OCI-LY1 (cell line): ENCODE measurements around the gene SLC9A1.

ENCODE experiments used
- H2AFZ ChIP-seq: fragments of 200-600 bp; sonication (generic), shearing (Covaris generic); 2 replicates; pipeline ENCODE4 v1.6.0; 2014; ENCODE audit warnings: antibody characterized with exemption, mild to moderate bottlenecking, low read length
- H3F3A ChIP-seq: fragments of 200-600 bp; sonication (generic), shearing (Covaris generic); 2 replicates; pipeline ENCODE4 v1.6.0; 2014; ENCODE audit warnings: mild to moderate bottlenecking, antibody characterized with exemption, low read length, moderate library complexity; ENCODE audit not compliant: insufficient read depth
- H3K27ac ChIP-seq: fragments of 200-600 bp; sonication (generic); 2 replicates; pipeline ENCODE4 v1.5.1; 2014; ENCODE audit warnings: low read length, mixed run types, mild to moderate bottlenecking, low read depth; ENCODE audit not compliant: poor library complexity, severe bottlenecking
- H3K27me3 ChIP-seq: fragments of 200-600 bp; sonication (generic); 2 replicates; pipeline ENCODE4 v1.6.0; 2014; ENCODE audit warnings: antibody characterized with exemption, mild to moderate bottlenecking, low read length, moderate library complexity; ENCODE audit not compliant: insufficient read depth
- H3K36me3 ChIP-seq: fragments of 200-600 bp; sonication (generic); 2 replicates; pipeline ENCODE4 v1.6.1; 2014; ENCODE audit warnings: mild to moderate bottlenecking, antibody characterized with exemption, low read length, moderate library complexity, mixed read lengths; ENCODE audit not compliant: insufficient read depth
- H3K4me1 ChIP-seq: fragments of 200-600 bp; sonication (generic); 2 replicates; pipeline ENCODE4 v1.5.1; 2014; ENCODE audit warnings: mild to moderate bottlenecking, low read length, moderate library complexity; ENCODE audit not compliant: insufficient read depth, severe bottlenecking
- H3K4me2 ChIP-seq: fragments of 200-600 bp; sonication (generic), shearing (Covaris generic); 2 replicates; pipeline ENCODE4 v1.6.1; 2014; ENCODE audit warnings: low read length
- H3K4me3 ChIP-seq: fragments of 200-600 bp; sonication (generic); 2 replicates; pipeline ENCODE4 v1.5.1; 2014; ENCODE audit warnings: low read length, low read depth, mild to moderate bottlenecking, mixed read lengths; ENCODE audit not compliant: poor library complexity, severe bottlenecking
- H3K79me2 ChIP-seq: fragments of 200-600 bp; shearing (Covaris generic); 2 replicates; pipeline ENCODE4 v1.6.1; 2016; ENCODE audit warnings: mixed run types, low read length, mixed read lengths; ENCODE audit not compliant: insufficient read depth
- H3K9ac ChIP-seq: fragments of 200-600 bp; sonication (generic), shearing (Covaris generic); 2 replicates; pipeline ENCODE4 v1.6.1; 2014; ENCODE audit warnings: mild to moderate bottlenecking, low read length, mixed read lengths
- H3K9me2 ChIP-seq: fragments of 200-600 bp; sonication (generic), shearing (Covaris generic); 2 replicates; pipeline ENCODE4 v1.6.1; 2014; ENCODE audit warnings: low read depth, mild to moderate bottlenecking, low read length, mixed read lengths
- H3K9me3 ChIP-seq: fragments of 200-600 bp; shearing (Covaris generic); 2 replicates; pipeline ENCODE4 v1.6.1; 2014; ENCODE audit warnings: low read length, mixed read lengths
- H4K20me1 ChIP-seq: fragments of 200-600 bp; sonication (generic), shearing (Covaris generic); 2 replicates; pipeline ENCODE4 v1.6.0; 2016; ENCODE audit warnings: mild to moderate bottlenecking, low read length; ENCODE audit not compliant: insufficient read depth
- CTCF ChIP-seq: fragments of 200-600 bp; sonication (generic), shearing (Covaris generic); IDR thresholded peaks from 2 replicates; pipeline ENCODE4 v1.5.1; 2017; ENCODE audit warnings: mild to moderate bottlenecking, antibody characterized with exemption, low read length, moderate library complexity, mixed read lengths
- EZH2 ChIP-seq: fragments of 200-600 bp; sonication (generic), shearing (Covaris generic); IDR thresholded peaks from 2 replicates; pipeline ENCODE4 v1.8.0; 2017; ENCODE audit warnings: borderline replicate concordance, mixed run types, mild to moderate bottlenecking, antibody characterized with exemption, low read length, moderate library complexity, mixed read lengths

Gene SLC9A1

GRCh38 chr1:27098431-27099134 is 56.3 kb downstream of the SLC9A1 start:
- H3K4me2 ChIP-seq: no peak overlapping the region
- no peaks in the 10 kb centered on the region for H3K79me2 ChIP-seq
- H4K20me1 ChIP-seq: no peaks in the 10 kb centered on the region
- H3K9me2 ChIP-seq: no peaks in the 10 kb centered on the region
- H3K27me3 ChIP-seq: no peaks in the 10 kb centered on the region
- peaks cover 12% of the 10 kb centered on the region for H3K4me1 ChIP-seq
- no peaks in the 10 kb centered on the region for H3F3A ChIP-seq
- no peaks in the 10 kb centered on the region for H3K9me3 ChIP-seq
- peaks cover 12% of the 10 kb centered on the region; the same call in 1 of the 2 replicates for H3K36me3 ChIP-seq
- H3K4me3 ChIP-seq: no peak overlapping the region
- H2AFZ ChIP-seq: no peak overlapping the region
- H3K9ac ChIP-seq: no peak overlapping the region
- TF ChIP-seq EZH2: no peak
- H3K27ac ChIP-seq: no peak overlapping the region

GRCh38 chr1:27097484-27097917 is 57.4 kb downstream of the SLC9A1 start:
- no peak overlapping the region for H3K9ac ChIP-seq
- no peaks in the 10 kb centered on the region for H3K9me2 ChIP-seq
- no peak overlapping the region for H2AFZ ChIP-seq
- peaks cover 12% of the 10 kb centered on the region; the same call in 1 of the 2 replicates for H3K36me3 ChIP-seq
- TF ChIP-seq CTCF (peak; percentile 96), EZH2 (no peak)
- no peaks in the 10 kb centered on the region for H3F3A ChIP-seq
- H3K4me1 ChIP-seq: peaks cover 12% of the 10 kb centered on the region
- no peaks in the 10 kb centered on the region for H4K20me1 ChIP-seq
- no peaks in the 10 kb centered on the region for H3K27me3 ChIP-seq
- no peaks in the 10 kb centered on the region for H3K9me3 ChIP-seq
- H3K27ac ChIP-seq: no peak overlapping the region
- H3K4me2 ChIP-seq: no peak overlapping the region
- no peaks in the 10 kb centered on the region for H3K79me2 ChIP-seq
- H3K4me3 ChIP-seq: no peak overlapping the region

- no peaks in the 10 kb centered on the region for H3F3A ChIP-seq
- TF ChIP-seq EZH2 (no peak), CTCF (no peak)
- peaks cover under 1% of the 10 kb centered on the region; the same call in 1 of the 2 replicates for H3K36me3 ChIP-seq
- H3K79me2 ChIP-seq: no peaks in the 10 kb centered on the region
- no peak overlapping the region for H3K27ac ChIP-seq
- peaks cover 12% of the 10 kb centered on the region for H3K4me1 ChIP-seq
- no peak overlapping the region for H2AFZ ChIP-seq
- no peak overlapping the region for H3K4me2 ChIP-seq
- no peak overlapping the region for H3K4me3 ChIP-seq
- no peaks in the 10 kb centered on the region for H4K20me1 ChIP-seq
- H3K27me3 ChIP-seq: no peaks in the 10 kb centered on the region
- H3K9me3 ChIP-seq: no peaks in the 10 kb centered on the region
- H3K9ac ChIP-seq: no peak overlapping the region
- H3K9me2 ChIP-seq: no peaks in the 10 kb centered on the region
Measured at GRCh38 chr1:27095576-27095975, 59.3 kb downstream of the SLC9A1 start.

- no peak for TF ChIP-seq CTCF
- no peak for TF ChIP-seq EZH2
- H4K20me1 ChIP-seq: no peaks in the 10 kb centered on the region
- no peaks in the 10 kb centered on the region for H3K4me1 ChIP-seq
- no peaks in the 10 kb centered on the region for H3K9me2 ChIP-seq
- H3K79me2 ChIP-seq: no peaks in the 10 kb centered on the region
- no peaks in the 10 kb centered on the region for H3K36me3 ChIP-seq
- no peaks in the 10 kb centered on the region for H3K9me3 ChIP-seq
- no peak overlapping the region for H3K4me3 ChIP-seq
- no peak overlapping the region for H3K9ac ChIP-seq
- no peaks in the 10 kb centered on the region for H3K27me3 ChIP-seq
- H3K27ac ChIP-seq: no peak overlapping the region
- H3F3A ChIP-seq: no peaks in the 10 kb centered on the region
- H3K4me2 ChIP-seq: no peak overlapping the region
- no peak overlapping the region for H2AFZ ChIP-seq
Measured at GRCh38 chr1:27092888-27093287, 62.0 kb downstream of the SLC9A1 start.
